Spleen (tissue), 11 donors: ENCODE results near the gene XRCC4. TPM values are rescaled to one million over a fixed set of nuclear protein-coding genes. Genes with fewer than 3 reads are reported as not detected.

Experiments
- DNase-seq: peaks from one replicate; pipeline ENCODE4 v3.0.0-alpha.2; 2020
- H3K27ac ChIP-seq, 8 donors: fragments of 200-600 bp; sonication (generic) in 7 of 8; 1 replicate in 4 of 8; 2 replicates in 4 of 8; pipeline versions ENCODE4 v1.5.0 to v1.8.0; 2016 to 2021; ENCODE audit warnings: inconsistent platforms in 4 of 8, mild to moderate bottlenecking in 4 of 8, moderate library complexity in 1 of 8
- H3K27me3 ChIP-seq, 7 donors: fragments of 200-600 bp; sonication (generic) in 6 of 7; replicated peaks in 1 of 7; 1 replicate in 4 of 7; 2 replicates in 3 of 7; pipeline versions ENCODE4 v1.5.0 to v1.8.0; 2016 to 2021; ENCODE audit warnings: inconsistent platforms in 3 of 7, mild to moderate bottlenecking in 1 of 7
- H3K36me3 ChIP-seq, 6 donors: fragments of 200-600 bp; sonication (generic) in 5 of 6; 1 replicate in 4 of 6; 2 replicates in 2 of 6; pipeline versions ENCODE4 v1.5.0 to v1.8.0; 2016 to 2021; ENCODE audit warnings: inconsistent platforms in 2 of 6
- H3K4me1 ChIP-seq, 6 donors: fragments of 200-600 bp; sonication (generic) in 5 of 6; 1 replicate in 3 of 6; 2 replicates in 3 of 6; pipeline versions ENCODE4 v1.5.0 to v1.8.0; 2016 to 2021; ENCODE audit warnings: inconsistent platforms in 3 of 6
- H3K4me3 ChIP-seq, 8 donors: fragments of 200-600 bp; sonication (generic) in 7 of 8; 1 replicate in 4 of 8; 2 replicates in 4 of 8; pipeline versions ENCODE4 v1.5.0 to v1.8.0; 2016 to 2021; ENCODE audit warnings: inconsistent platforms in 4 of 8, mild to moderate bottlenecking in 4 of 8, moderate library complexity in 2 of 8
- H3K9me3 ChIP-seq, 8 donors: fragments of 200-600 bp; sonication (generic) in 7 of 8; 1 replicate in 4 of 8; 2 replicates in 4 of 8; pipeline versions ENCODE4 v1.5.0 to v1.8.0; 2016 to 2021; ENCODE audit warnings: inconsistent platforms in 4 of 8
- POLR2A ChIP-seq, 3 donors: fragments of 450-650 bp; IDR thresholded peaks; one replicate each; pipeline ENCODE4 v1.5.1; 2017; ENCODE audit warnings: antibody characterized with exemption in 3 of 3, mild to moderate bottlenecking in 1 of 3
- POLR2AphosphoS5 ChIP-seq, 3 donors: sonication (generic); formaldehyde crosslinking; IDR thresholded peaks; one replicate each; pipeline ENCODE4 v1.5.1; 2017; ENCODE audit warnings: antibody characterized with exemption in 3 of 3
- WGBS, 5 donors: extraction: QIAGEN DNeasy Blood & Tissue Kit in 3 of 5; methylation state at CpG; one replicate each; pipeline versions ENCODE4 v1.1.5 to v1.1.7; 2013 to 2018; 5-methylcytosine and 5-hydroxymethylcytosine counted together
- intact Hi-C: fragments of 100-400 bp; cut with DNase I; formaldehyde crosslinking; loops from one replicate; pipeline ENCODE4 v1.15.0; 2023; ENCODE audit warnings: low total_unique reads
- polyA plus RNA-seq, 3 donors: library from polyadenylated mRNA; stranded (reverse); fragments of 200-250 nt; gene quantifications; one replicate each; pipeline ENCODE4 v1.2.1, GENCODE V29; 2013
- total RNA-seq, 7 donors: library from RNA; depleted of rRNA in 3 of 7; stranded (reverse); fragments of >200 nt in 3 of 7; fragmentation: NEBNext Ultra II Directional in 4 of 7; extraction: Animal tissue kit (Norgen Biotek cat#: 25700) in 4 of 7; gene quantifications; one replicate each; pipeline versions ENCODE4 v1.1.0 to v1.2.1, GENCODE V29; 2016 to 2021
- TF ChIP-seq, protein P1 (sequence below), 11 experiments: fragments of 200-600 bp in 7 of 11; fragments of 450-650 bp in 4 of 11; sonication (generic) in 4 of 11; IDR thresholded peaks in 8 of 11; conservative IDR thresholded peaks in 3 of 11; 1 replicate in 7 of 11; 2 replicates in 4 of 11; pipeline versions ENCODE4 v1.4.0 to v1.8.0; 2016 to 2021; ENCODE audit warnings: antibody characterized with exemption in 11 of 11, inconsistent platforms in 4 of 11, mild to moderate bottlenecking in 1 of 11
- donor health status: healthy with polysubstance abuse.
- donor health status: DM: no; HTN: no; CAD: no; lungs with moderate emphysema.
- donor health status: DM: no; HTN: no; CAD: no.
- donor health status: Bipolar disorder and iron deficiency.
- donor health status: healthy.
- donor health status: DM: no; HTN: no; CAD: no.
- donor health status: DM: yes; HTN: yes; CAD: no.

The XRCC4 gene
- total and polyA plus RNA-seq, 10 donors: 4.3 to 14.5 (median 9.6) TPM

DNA sequence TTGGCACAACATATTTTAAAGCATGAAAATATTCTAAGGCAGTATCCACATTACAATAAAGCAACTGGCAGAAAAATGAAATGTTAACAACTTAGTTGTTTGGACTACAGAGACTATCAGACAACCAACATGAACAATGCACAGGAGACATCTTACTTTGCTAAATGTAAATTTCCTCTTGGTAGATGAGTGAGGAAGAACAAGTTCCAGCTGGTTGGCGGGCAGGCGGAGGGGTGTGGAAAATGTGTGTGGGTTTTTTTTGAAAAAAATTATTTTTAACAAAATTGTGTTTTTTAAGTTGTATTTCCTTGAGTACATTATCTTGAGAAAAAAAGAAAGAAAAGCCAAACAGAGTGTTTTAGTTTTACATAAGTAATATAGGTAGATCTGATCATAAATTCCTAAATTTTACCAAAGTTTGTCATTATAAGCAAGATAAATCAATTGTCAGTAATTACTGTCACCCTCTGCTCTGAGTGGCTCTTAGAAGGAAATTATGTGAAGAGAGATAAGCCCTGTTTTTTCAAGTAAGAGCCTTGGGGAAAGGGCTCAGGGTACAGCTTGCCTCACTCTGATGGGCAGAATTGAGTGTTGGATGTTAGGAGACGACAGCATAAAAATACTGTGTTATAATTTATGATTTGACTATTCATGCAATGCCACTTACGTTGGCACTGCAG, 42.7 kb upstream of the XRCC4 start:
- Histone ChIP-seq H3K4me3 (no peak overlapping the region), H3K4me1 (no peaks in the 10 kb centered on the region), H3K36me3 (no peaks in the 10 kb centered on the region), H3K27ac (no peak overlapping the region), H3K9me3 (no peaks in the 10 kb centered on the region), H3K27me3 (no peaks in the 10 kb centered on the region)
- no peak for TF ChIP-seq POLR2AphosphoS5 (IDR thresholded peaks at IDR 0.05)
- no peak for TF ChIP-seq POLR2A (IDR thresholded peaks at IDR 0.05)
- TF ChIP-seq, protein P1, sequence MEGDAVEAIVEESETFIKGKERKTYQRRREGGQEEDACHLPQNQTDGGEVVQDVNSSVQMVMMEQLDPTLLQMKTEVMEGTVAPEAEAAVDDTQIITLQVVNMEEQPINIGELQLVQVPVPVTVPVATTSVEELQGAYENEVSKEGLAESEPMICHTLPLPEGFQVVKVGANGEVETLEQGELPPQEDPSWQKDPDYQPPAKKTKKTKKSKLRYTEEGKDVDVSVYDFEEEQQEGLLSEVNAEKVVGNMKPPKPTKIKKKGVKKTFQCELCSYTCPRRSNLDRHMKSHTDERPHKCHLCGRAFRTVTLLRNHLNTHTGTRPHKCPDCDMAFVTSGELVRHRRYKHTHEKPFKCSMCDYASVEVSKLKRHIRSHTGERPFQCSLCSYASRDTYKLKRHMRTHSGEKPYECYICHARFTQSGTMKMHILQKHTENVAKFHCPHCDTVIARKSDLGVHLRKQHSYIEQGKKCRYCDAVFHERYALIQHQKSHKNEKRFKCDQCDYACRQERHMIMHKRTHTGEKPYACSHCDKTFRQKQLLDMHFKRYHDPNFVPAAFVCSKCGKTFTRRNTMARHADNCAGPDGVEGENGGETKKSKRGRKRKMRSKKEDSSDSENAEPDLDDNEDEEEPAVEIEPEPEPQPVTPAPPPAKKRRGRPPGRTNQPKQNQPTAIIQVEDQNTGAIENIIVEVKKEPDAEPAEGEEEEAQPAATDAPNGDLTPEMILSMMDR (IDR thresholded peaks at IDR 0.05 in 8 of 11, conservative IDR thresholded peaks at IDR 0.05 in 3 of 11): no peak
- no peak for DNase-seq
- 58 to 73% (median 68%) methylated on average over 4 of the region's 4 CpGs for WGBS, 5 donors
- intact Hi-C loops: no loop called here

DNA sequence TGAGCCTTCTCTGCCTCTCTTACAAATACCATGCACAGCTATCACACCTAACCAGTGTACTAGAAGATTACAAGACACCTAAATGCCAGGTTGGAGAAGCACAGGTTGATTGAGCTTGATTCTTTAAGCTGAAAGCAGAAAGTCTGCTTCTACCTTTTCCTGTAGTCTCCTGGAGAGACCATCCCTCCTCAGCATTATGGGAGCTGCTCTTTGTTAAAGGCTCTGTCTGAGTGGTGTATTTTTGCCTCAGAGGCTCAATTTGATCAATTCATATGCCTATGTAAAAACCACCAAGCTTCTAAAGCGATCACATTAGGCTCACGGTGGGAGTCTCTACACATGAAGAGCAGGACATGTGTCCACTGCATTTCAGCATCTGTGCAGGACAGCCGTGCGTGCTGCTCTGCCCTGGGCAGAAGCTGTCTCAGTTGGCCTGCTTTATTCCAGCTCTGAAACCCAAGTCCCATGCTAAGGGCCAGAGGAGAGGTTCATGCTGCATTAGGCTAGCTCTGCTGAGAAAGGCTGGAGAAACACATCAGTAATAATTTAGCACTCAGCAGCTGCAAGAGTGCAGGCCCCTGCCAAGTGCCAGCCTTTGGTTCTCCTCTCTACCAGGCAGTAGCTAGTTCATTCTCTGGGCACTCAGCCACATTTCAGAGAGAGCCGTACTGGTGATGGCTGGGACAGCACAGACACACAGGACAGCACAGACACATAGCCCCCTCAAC, 41.8 kb upstream of the XRCC4 start:
- DNase-seq: no peak
- no peak for TF ChIP-seq POLR2A (IDR thresholded peaks at IDR 0.05)
- TF ChIP-seq, protein P1 (IDR thresholded peaks at IDR 0.05 in 8 of 11, conservative IDR thresholded peaks at IDR 0.05 in 3 of 11): no peak
- no peak for TF ChIP-seq POLR2AphosphoS5 (IDR thresholded peaks at IDR 0.05)
- intact Hi-C loops: no loop called here
- no peak overlapping the region for H3K4me3 ChIP-seq
- H3K27me3 ChIP-seq: no peaks in the 10 kb centered on the region
- H3K9me3 ChIP-seq: no peaks in the 10 kb centered on the region
- 81 to 87% (median 85%) methylated on average over 5 of the region's 5 CpGs for WGBS, 5 donors
- no peaks in the 10 kb centered on the region for H3K4me1 ChIP-seq
- no peak overlapping the region for H3K27ac ChIP-seq
- no peaks in the 10 kb centered on the region for H3K36me3 ChIP-seq

DNA sequence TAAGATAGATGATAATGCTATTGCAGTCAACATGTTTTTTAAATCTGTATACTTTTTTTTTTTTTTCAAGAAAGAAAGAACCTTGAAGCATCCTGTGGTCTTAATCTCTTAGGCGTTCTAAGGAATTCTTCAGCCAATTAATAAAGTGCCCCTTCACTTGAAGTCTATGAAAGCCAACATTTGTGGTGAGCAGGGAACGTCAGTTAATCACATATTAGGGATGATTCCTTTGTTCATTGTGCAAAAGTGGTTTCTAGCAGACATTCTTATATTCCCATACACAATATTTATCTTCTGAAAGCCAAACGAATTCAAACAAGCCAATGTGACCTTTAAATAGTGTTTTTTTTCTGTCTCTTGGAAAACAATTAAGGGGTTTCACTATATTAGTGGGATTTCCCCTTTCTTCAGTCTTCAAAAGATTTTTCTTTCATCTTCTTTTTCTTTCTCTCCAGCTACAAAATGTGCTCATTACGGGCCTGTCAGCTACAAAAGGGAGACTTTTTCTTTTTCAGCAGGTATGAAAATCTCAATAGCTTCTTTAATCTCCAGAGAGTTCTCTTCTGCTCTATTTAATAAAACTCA, 40.3 kb upstream of the XRCC4 start:
- Histone ChIP-seq H3K36me3 (no peaks in the 10 kb centered on the region), H3K27ac (no peak overlapping the region), H3K27me3 (no peaks in the 10 kb centered on the region), H3K9me3 (no peaks in the 10 kb centered on the region), H3K4me1 (no peaks in the 10 kb centered on the region), H3K4me3 (no peak overlapping the region)
- intact Hi-C loops: no loop called here
- TF ChIP-seq POLR2AphosphoS5 (IDR thresholded peaks at IDR 0.05) (no peak), POLR2A (IDR thresholded peaks at IDR 0.05) (no peak)
- TF ChIP-seq, protein P1 (IDR thresholded peaks at IDR 0.05 in 8 of 11, conservative IDR thresholded peaks at IDR 0.05 in 3 of 11): no peak
- no peak for DNase-seq
- WGBS, 5 donors: 57 to 75% (median 75%) methylated on average over 4 of the region's 4 CpGs

DNA sequence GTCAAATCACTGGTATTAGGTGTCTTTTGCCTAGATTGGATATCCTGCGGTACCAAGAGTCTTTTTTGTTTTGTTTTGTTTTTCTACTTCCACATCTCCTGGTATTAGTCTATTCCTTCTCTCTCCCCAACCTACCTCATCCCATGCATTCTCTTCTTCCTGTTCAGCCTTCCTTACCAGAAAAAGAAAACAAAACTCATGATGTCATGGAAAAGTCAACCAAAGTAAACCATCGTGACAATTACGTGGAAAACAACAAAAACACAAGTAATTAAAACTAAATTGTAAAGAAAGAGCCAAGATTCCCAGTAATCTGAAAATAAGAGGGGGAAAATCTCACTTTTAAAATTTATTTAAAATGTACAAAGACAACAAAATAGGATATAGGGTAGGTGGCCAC, 38.4 kb upstream of the XRCC4 start:
- Histone ChIP-seq H3K4me1 (no peaks in the 10 kb centered on the region), H3K4me3 (no peak overlapping the region), H3K9me3 (no peaks in the 10 kb centered on the region), H3K27ac (no peak overlapping the region), H3K36me3 (no peaks in the 10 kb centered on the region), H3K27me3 (no peaks in the 10 kb centered on the region)
- TF ChIP-seq, protein P1 (IDR thresholded peaks at IDR 0.05 in 8 of 11, conservative IDR thresholded peaks at IDR 0.05 in 3 of 11): no peak
- TF ChIP-seq POLR2A (IDR thresholded peaks at IDR 0.05) (no peak), POLR2AphosphoS5 (IDR thresholded peaks at IDR 0.05) (no peak)
- no peak for DNase-seq
- intact Hi-C loops: no loop called here
- 82 to 98% (median 93%) methylated on average over 3 of the region's 3 CpGs for WGBS, 5 donors
